HG03039 (cell line): ENCODE measurements around the gene JCAD.

Experiments used
- ATAC-seq: cut with Tn5 transposase; IDR thresholded peaks from one replicate; pipeline ENCODE4 v1.9.1; 2021; ENCODE audit warnings: mild to moderate bottlenecking, moderate library complexity; ENCODE audit not compliant: unreplicated experiment

JCAD gene

GRCh38 chr10:30074933-30075332 is 15.5 kb upstream of the JCAD start:
- ATAC-seq = no peak

GRCh38 chr10:30074090-30074489 is 14.7 kb upstream of the JCAD start:
- ATAC-seq = no peak

- ATAC-seq = no peak
These were observed 14.3 kb upstream of the JCAD start for GRCh38 chr10:30073767-30074060.

GRCh38 chr10:30073045-30073766 is 13.8 kb upstream of the JCAD start:
- no peak for ATAC-seq

- ATAC-seq = no peak
These were observed 12.7 kb upstream of the JCAD start for GRCh38 chr10:30072068-30072467.

GRCh38 chr10:30070001-30070685 is 10.8 kb upstream of the JCAD start:
- ATAC-seq = no peak

GRCh38 chr10:30068492-30069223 is 9.3 kb upstream of the JCAD start:
- no peak for ATAC-seq

GRCh38 chr10:30063099-30063498 is 3.7 kb upstream of the JCAD start:
- no peak for ATAC-seq

- ATAC-seq = no peak
These were observed 3.2 kb upstream of the JCAD start for GRCh38 chr10:30062582-30062981.

- ATAC-seq = no peak
These were observed 2.7 kb upstream of the JCAD start for GRCh38 chr10:30062090-30062489.

- ATAC-seq = no peak
These were observed 735 bp downstream of the JCAD start for GRCh38 chr10:30058570-30059132.

- ATAC-seq = no peak
These were observed 1.4 kb downstream of the JCAD start for GRCh38 chr10:30057894-30058556.

GRCh38 chr10:30057421-30057841 is 2.0 kb downstream of the JCAD start:
- ATAC-seq = no peak

GRCh38 chr10:30056767-30057355 is 2.5 kb downstream of the JCAD start:
- no peak for ATAC-seq

- ATAC-seq = no peak
These were observed 3.1 kb downstream of the JCAD start for GRCh38 chr10:30056281-30056680.

GRCh38 chr10:30055226-30055662 is 4.1 kb downstream of the JCAD start:
- ATAC-seq = no peak

GRCh38 chr10:30052062-30052461 is 7.3 kb downstream of the JCAD start:
- no peak for ATAC-seq

GRCh38 chr10:30051220-30051619 is 8.2 kb downstream of the JCAD start:
- no peak for ATAC-seq

- no peak for ATAC-seq
These were observed 9.0 kb downstream of the JCAD start for GRCh38 chr10:30050411-30050810.

GRCh38 chr10:30048768-30049517 is 10.4 kb downstream of the JCAD start:
- no peak for ATAC-seq
